Measurements from ENCODE around the gene ARHGAP30.

DNA sequence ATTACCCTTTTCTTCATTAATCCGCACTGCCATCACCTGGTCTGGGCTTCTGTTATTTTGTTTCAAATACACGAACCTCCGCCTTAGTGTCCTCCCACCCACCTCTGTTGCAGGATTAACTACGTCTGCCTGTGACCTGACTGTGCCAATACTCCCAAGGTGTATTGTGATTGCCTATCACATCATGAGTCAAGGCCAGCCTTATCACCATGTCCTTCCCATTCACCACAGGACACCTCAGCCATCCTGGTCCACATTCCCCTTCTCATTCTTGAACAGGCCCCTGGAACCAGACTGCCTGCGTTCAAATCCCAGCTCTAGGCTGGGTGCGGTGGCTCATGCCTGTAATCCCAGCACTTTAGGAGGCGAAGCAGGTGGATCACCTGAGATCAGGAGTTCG is 63.1 kb downstream of the ARHGAP30 start:
- TF ChIP-seq, protein P1, sequence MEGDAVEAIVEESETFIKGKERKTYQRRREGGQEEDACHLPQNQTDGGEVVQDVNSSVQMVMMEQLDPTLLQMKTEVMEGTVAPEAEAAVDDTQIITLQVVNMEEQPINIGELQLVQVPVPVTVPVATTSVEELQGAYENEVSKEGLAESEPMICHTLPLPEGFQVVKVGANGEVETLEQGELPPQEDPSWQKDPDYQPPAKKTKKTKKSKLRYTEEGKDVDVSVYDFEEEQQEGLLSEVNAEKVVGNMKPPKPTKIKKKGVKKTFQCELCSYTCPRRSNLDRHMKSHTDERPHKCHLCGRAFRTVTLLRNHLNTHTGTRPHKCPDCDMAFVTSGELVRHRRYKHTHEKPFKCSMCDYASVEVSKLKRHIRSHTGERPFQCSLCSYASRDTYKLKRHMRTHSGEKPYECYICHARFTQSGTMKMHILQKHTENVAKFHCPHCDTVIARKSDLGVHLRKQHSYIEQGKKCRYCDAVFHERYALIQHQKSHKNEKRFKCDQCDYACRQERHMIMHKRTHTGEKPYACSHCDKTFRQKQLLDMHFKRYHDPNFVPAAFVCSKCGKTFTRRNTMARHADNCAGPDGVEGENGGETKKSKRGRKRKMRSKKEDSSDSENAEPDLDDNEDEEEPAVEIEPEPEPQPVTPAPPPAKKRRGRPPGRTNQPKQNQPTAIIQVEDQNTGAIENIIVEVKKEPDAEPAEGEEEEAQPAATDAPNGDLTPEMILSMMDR (IDR thresholded peaks at IDR 0.05) = no peak
- TF ChIP-seq POLR2A (IDR thresholded peaks at IDR 0.05) = no peak
- TF ChIP-seq EP300 (IDR thresholded peaks at IDR 0.05) = no peak
